NCI-H1694 (cell line): ENCODE data around the gene TBC1D16.
"Not testable (repeated sequence)": the region's sequence is repeated elsewhere in the genome, so short reads cannot be mapped to it uniquely, and the experiment has no call there.

ENCODE experiments used
- DNase-seq: peaks from one replicate; lab custom pipeline; 2025; lab: John Stamatoyannopoulos, UW

The TBC1D16 gene

GRCh38 chr17:80002690-80003490, 32.8 kb downstream of the TBC1D16 start:
- no peak for DNase-seq

GRCh38 chr17:80002070-80002641, 33.5 kb downstream of the TBC1D16 start:
- DNase-seq = no peak

DNA sequence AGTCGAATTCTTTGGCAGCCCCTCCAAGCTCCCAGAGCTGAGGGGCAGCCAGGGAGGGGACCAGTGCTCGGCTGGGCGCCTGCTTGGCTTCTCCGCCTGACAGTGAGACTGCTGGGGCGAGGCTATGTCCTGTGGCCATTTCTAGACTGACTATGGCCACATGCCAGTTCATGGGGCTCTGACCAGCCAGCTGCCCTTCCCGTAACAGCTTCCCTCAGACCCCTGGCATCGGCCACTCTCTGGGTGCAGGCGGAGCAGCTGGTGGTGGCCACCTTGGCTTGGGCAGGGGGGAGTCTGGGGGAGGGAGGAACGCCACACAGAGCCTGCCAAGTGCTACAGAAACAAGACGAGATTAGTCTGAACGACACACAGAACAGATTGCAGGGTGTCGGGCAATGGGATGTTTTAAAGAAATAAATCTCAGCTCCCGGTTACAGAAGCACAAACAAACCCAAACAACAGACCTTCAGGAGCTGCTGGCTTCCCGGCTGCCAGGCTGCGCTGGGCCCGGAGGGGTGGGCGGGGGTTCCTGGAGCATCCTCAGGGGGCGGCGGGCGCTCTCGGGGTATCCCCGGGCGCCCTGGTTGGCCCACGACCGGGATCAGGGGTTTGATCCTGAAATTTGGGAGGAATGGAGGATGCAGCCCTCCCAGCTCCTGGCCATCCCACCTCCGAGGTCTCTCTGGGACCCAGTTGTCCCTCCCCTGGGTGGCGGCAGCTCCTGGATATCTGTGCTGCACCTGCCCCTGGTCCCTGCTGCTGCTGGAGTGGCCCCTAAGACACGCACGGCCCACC, 34.5 kb downstream of the TBC1D16 start:
- peak; percentile 16 for DNase-seq

GRCh38 chr17:80000136-80000535, 35.5 kb downstream of the TBC1D16 start:
- DNase-seq = no peak

- DNase-seq = no peak
These were observed 38.5 kb downstream of the TBC1D16 start for GRCh38 chr17:79997011-79997660.

- no peak for DNase-seq
These were observed 39.4 kb downstream of the TBC1D16 start for GRCh38 chr17:79996291-79996690.

GRCh38 chr17:79995696-79996095, 40.0 kb downstream of the TBC1D16 start:
- no peak for DNase-seq

DNA sequence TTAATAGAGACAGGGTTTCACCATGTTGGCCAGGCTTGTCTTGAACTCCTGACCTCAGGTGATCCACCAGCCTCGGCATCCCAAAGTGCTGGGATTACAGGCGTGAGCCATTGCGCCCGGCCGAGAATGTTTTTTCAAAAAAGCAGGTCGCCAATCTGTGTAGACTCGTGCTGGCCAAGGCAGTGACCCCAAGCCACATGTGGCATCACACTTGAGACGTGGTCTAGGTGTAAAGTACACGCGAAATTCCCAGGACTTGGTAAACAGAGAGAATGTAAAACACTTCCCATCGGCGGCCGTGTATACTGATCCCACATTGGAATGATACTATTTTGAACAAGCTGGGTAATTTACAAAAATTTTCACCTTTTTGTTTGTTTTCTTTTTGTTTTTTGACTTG, 41.1 kb downstream of the TBC1D16 start:
- no peak for DNase-seq

DNA sequence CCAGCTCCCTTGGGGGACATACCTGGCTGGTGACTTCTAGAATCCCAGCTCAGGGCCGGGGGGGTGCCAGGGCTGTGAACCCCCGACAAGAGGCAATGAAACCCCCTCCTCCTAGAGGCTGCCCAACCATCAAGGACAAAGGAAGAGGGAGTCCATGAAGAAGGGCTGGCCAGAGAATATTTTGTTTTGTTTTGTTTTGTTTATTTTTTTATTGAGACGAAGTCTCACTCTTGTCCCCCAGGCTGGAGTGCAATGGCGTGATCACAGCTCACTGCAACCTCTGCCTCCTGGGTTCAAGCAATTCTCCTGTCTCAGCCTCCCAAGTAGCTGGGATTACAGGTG, 41.5 kb downstream of the TBC1D16 start:
- DNase-seq = not testable (repeated sequence)

DNA sequence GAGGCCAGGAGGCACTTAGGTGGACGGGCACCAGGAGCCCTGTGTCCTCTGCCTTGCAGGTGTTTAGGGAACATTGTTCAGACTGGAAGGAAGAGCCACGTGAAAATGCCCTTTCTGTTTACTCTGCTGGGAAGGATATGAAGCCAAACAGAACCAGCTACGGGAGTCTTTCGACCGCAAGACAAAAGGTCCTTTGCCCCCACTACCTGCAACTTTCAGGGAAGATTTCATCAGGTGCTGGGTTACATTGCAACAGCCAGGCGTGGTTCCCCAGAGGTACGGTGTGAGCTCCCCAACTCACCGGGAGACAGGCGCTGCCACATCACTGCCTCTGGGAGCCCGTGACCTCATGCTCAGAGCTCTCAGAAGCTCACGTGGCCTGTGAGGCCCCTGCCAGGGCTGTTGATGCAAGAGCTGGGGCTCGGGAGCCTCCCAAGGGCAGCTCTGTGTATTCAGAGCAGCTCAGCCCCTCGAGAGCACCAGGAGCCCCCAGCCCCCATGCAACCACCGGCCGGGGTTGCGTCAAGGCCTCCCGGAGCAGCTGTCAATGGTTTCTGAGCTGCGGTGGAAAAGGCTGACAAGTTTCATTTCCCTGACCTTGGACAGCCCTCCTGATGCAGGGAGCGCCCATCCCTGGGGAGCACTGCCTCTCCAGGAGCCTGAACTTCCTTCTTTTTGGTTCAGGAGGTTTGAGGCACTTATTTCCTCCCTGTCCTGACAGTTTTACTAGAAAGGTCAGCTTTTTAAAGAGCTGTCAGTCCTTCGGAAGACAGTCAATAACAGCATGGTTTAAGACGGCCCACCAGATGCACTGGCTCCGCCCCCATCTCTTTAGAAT, 42.1 kb downstream of the TBC1D16 start:
- no peak for DNase-seq

DNA sequence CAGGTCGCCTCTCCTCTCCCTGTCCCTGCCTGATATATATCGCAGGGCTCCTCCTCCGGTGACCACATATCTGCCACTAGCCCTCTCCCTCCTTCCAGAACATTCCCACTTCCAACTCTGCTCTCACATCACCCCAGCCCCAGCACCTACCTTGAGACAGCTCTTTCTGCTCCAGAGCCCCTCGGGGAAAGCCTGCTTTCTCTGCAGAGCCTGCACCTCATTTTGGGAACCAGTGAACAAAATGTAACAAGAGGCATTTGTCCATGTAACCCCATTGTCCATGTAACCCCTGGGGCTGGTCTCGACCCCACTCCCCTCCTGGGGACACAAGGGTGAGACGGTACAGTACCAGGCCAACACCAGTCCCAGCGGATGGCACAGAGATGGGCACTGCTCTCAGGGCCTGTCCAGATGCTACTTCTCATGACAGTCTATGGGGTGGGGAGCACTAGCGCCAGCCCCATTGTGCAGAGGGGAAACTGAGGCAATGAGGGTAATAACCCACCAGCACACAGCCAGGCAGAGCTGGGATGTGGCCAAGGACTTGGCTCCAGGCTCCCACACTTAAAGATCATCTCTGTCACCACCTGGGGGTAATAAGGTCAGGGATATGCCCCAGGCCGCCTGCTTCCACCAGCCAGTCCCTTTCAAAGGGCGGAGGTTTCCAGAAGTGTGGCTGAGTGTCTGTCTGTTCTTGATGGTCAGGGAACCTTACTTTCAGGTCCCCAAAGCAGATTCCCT, 42.9 kb downstream of the TBC1D16 start:
- no peak for DNase-seq

DNA sequence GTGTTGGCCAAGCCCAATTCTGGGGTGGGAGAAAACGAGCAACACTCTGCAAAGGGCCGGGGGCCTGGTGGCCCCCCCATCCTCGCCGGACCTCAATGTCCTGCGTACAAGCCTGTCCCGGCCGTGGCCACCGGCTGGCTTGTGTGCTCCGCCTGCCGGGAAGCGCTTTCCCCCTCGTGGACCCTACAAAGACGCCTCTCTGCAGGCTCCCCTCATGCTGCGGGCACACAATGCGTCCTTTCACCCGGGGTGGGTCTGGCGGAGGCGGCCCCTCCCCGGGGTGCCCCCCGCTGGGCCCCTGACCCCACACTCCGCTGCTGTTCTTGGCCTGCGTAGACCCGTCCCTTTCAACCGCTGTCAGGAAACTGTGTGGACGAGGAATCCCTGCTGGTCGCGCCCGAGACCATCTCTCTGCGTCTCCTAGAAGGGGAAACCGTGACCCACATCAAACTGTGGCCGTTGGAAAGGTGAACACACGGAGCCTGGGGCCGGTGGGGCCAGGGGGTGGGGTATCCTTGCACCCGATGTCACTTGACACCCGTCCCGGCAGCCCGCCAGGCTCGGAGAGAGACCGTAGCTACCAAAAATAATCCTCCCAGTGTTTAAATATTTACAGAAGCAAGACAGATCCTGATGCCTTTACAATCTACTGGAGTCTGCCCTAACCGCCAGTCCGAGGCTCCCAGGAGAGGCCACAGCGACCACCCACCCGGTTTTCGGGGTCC, 43.6 kb downstream of the TBC1D16 start:
- DNase-seq = no peak

DNA sequence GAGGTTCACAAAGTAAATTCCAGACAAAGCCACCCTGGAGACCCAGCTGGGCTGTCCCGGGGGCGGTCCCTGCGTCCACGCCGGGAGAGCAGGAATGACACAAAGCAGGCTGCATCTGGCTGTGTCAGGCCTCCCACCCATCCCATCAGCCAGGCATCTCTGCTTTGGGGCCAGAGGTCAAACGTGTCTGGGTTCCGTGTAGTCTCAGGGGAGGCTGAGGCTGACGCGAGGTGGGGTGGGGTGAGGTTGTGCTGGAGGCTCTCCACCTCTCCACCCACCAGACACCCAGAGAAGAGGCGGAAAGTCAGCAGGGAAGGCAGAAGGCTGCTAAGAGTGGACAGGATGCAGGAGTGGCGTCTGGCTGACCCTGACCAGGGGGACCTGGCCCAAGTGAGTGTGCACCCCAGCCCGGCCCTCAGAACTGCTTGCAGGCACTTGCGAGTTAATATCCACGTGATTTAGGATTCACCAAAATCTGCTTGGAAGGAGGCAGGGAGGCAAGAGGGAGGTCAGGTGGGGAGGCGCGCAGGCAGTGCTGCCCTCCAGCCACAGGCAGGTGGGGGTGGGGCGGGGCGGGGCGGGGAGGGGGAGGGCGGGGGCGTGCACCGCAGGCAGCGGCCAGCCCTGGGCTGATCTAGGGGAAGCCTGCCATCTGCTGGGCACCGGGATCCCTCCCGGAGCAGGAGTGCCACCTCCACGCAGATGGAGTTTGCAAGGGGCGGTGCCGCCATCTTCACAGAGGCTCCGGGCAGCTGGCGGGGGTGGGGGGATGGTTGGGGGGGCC, 44.3 kb downstream of the TBC1D16 start:
- DNase-seq = peak; percentile 73

- no peak for DNase-seq
These were observed 45.0 kb downstream of the TBC1D16 start for GRCh38 chr17:79990704-79991103.

DNA sequence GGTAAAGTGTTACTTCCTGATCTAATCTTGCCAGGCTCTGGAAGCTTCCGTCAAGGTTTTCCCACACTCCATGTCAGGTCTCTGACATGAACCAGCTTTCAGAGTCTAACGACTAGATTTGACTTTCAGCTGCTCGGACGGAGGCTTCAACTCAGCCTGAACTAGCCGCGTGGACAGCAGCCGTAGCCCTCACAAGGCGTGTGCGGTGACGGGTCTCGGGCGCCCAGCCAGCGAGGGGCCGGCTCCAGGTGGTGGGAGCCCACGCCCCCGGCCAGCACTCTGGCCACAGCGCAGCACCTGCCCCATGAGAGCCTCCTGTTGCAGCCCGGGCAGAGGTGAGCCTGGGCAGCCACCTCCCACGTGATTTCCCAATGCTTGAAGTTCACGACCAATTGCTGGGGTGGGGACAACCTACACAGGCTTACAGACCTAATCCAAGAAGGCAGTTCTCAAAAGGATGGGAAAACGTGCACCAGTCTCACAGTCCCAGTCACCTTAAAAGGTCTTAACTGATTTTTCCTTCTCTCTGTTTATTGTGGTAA, 45.5 kb downstream of the TBC1D16 start:
- DNase-seq = no peak

GRCh38 chr17:79989106-79989835, 46.4 kb downstream of the TBC1D16 start:
- no peak for DNase-seq

DNA sequence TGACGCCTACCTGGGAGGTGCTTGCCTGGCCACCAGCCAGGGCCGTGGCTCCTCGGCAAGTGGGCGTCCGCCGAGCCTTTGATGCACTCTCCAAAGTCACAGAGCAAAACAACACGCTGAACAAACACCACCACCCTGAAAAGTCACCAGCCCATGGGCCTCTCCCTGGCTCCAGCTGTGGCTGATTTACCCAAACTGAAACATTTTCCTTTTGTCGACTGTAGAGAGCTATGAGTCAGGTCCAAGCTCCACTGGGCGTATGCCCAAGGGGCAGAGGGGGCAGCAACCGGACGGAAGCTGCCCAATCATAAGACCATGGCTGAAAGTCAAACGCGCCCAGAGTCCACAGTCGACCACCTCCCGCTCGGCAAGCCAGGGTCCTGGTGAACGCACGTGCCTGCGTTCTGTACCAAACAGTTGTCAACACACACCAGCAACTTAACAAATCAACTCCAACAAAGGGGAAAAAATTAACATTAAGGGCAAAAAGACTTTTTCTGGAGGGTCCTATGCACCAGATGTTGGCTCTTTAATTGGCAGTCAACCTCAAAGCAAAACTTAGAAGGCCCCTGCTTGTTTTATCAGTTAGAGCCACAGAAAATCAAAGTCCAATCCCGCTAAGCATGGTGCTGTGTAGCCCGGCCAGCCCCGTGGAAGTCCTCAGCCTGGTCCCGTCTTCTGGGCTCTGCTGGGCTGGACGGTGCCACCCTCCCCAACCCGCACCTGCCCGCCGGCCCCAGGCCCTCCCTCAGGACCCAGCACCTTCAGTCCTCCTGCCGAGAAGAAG, 47.3 kb downstream of the TBC1D16 start:
- DNase-seq = no peak

DNA sequence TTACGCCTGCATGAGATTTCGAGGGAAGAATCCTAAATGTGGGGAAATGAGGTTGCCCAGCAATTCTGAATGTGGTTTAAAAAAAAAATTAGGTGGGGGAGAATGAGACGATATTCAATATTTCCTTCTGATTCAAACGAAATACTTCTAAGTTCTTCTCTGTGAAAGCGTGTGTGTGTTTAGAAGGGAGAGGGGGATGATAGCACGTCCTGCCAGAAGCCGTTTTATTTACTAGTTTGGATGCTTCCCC, 47.8 kb downstream of the TBC1D16 start:
- DNase-seq = no peak
